Kidney epithelial cell (primary cell): ENCODE data around the gene NBAS. TPM values are rescaled to one million over a fixed set of nuclear protein-coding genes. Genes with fewer than 3 reads are reported as not detected.
A peak's percentile ranks its signal among the peaks of the same experiment; 100 is the strongest.
"Not testable (repeated sequence)": the region's sequence is repeated elsewhere in the genome, so short reads cannot be mapped to it uniquely, and the experiment has no call there.

Experiments used
- DNase-seq: peaks from one replicate; pipeline ENCODE4 v3.0.0-alpha.2; 2010; ENCODE audit warnings: low read depth
- H3K27me3 ChIP-seq: 2 replicates; pipeline ENCODE4 v1.6.0; 2011; ENCODE audit warnings: low read length; ENCODE audit not compliant: control insufficient read depth, insufficient read depth
- H3K36me3 ChIP-seq: 2 replicates; pipeline ENCODE4 v1.5.1; 2011; ENCODE audit warnings: low read length; ENCODE audit not compliant: control insufficient read depth, insufficient read depth
- H3K4me3 ChIP-seq: 2 replicates; pipeline ENCODE4 v1.5.1; 2011; ENCODE audit warnings: low read depth, mild to moderate bottlenecking, control low read depth, low read length
- CTCF ChIP-seq: IDR thresholded peaks from 2 replicates; pipeline ENCODE4 v1.5.1; 2011; ENCODE audit warnings: mild to moderate bottlenecking, moderate library complexity, low read length, control low read depth, inconsistent platforms; ENCODE audit not compliant: insufficient read depth, poor library complexity, severe bottlenecking
- total RNA-seq: library from RNA; depleted of rRNA; stranded (reverse); fragments of >200 nt; gene quantifications from 2 replicates; pipeline ENCODE4 v1.2.3, GENCODE V29; 2015

Gene NBAS
- total RNA-seq, 1 donor from 2014 or later: 67.0 TPM

GRCh38 chr2:15323227-15323626, 237.9 kb downstream of the NBAS start:
- no peak for TF ChIP-seq CTCF
- no peaks in the 10 kb centered on the region for H3K27me3 ChIP-seq
- H3K4me3 ChIP-seq: no peak overlapping the region
- no peak for DNase-seq
- H3K36me3 ChIP-seq: no peaks in the 10 kb centered on the region

- H3K36me3 ChIP-seq, H3K4me3 ChIP-seq, DNase-seq, H3K27me3 ChIP-seq: not testable (repeated sequence)
These were observed 239.7 kb downstream of the NBAS start for GRCh38 chr2:15321481-15321880.

- no peak overlapping the region for H3K4me3 ChIP-seq
- no peaks in the 10 kb centered on the region for H3K36me3 ChIP-seq
- TF ChIP-seq CTCF: no peak
- H3K27me3 ChIP-seq: no peaks in the 10 kb centered on the region
- no peak for DNase-seq
These were observed 244.7 kb downstream of the NBAS start for GRCh38 chr2:15316370-15316814.

GRCh38 chr2:15315411-15315810, 245.7 kb downstream of the NBAS start:
- DNase-seq: no peak
- no peak overlapping the region for H3K4me3 ChIP-seq
- H3K36me3 ChIP-seq: no peaks in the 10 kb centered on the region
- H3K27me3 ChIP-seq: no peaks in the 10 kb centered on the region
- TF ChIP-seq CTCF: no peak

GRCh38 chr2:15313657-15314056, 247.5 kb downstream of the NBAS start:
- H3K4me3 ChIP-seq: no peak overlapping the region
- no peaks in the 10 kb centered on the region for H3K36me3 ChIP-seq
- no peaks in the 10 kb centered on the region for H3K27me3 ChIP-seq
- no peak for TF ChIP-seq CTCF
- DNase-seq: peak; percentile 25

- Histone ChIP-seq H3K27me3 (no peaks in the 10 kb centered on the region), H3K36me3 (no peaks in the 10 kb centered on the region), H3K4me3 (no peak overlapping the region)
- TF ChIP-seq CTCF: no peak
- DNase-seq: no peak
These were observed 249.2 kb downstream of the NBAS start for GRCh38 chr2:15311926-15312325.
